Kidney (tissue), 14 donors: ENCODE results near the gene ARL5A. TPM values are rescaled to one million over a fixed set of nuclear protein-coding genes. Genes with fewer than 3 reads are reported as not detected.

ENCODE experiments used
- DNase-seq, 5 donors: peaks; one replicate each; pipeline ENCODE4 v3.0.0-alpha.2; 2013 to 2020
- FAIRE-seq: peaks from 2 replicates; lab custom pipeline; 2012; peaks lifted over from hg19 to GRCh38; lab: Jason Lieb, UNC
- H3K27ac ChIP-seq, 2 donors: one replicate each; pipeline ENCODE4 v1.7.0; 2013; ENCODE audit warnings: low read depth in 2 of 2, low read length in 2 of 2, inconsistent platforms in 1 of 2
- H3K27me3 ChIP-seq: one replicate; pipeline ENCODE4 v1.7.1; 2013; ENCODE audit warnings: low read length, inconsistent platforms; ENCODE audit not compliant: control insufficient read depth, insufficient read depth
- H3K36me3 ChIP-seq, 3 donors: one replicate each; pipeline versions ENCODE4 v1.7.0 to v1.7.1; 2013; ENCODE audit warnings: low read length in 3 of 3, control low read depth in 1 of 3, inconsistent platforms in 1 of 3; ENCODE audit not compliant: insufficient read depth in 3 of 3, control insufficient read depth in 2 of 3
- H3K4me1 ChIP-seq, 3 donors: one replicate each; pipeline versions ENCODE4 v1.7.0 to v1.7.1; 2013; ENCODE audit warnings: low read length in 3 of 3, inconsistent platforms in 1 of 3, low read depth in 1 of 3; ENCODE audit not compliant: control insufficient read depth in 2 of 3, insufficient read depth in 2 of 3
- H3K4me3 ChIP-seq, 3 donors: one replicate each; pipeline versions ENCODE4 v1.7.0 to v1.8.1; 2013; ENCODE audit warnings: low read length in 3 of 3, control low read depth in 1 of 3, inconsistent platforms in 1 of 3
- H3K9ac ChIP-seq, 3 donors: one replicate each; pipeline versions ENCODE4 v1.7.0 to v1.7.1; 2013; ENCODE audit warnings: low read length in 3 of 3, control low read depth in 1 of 3, inconsistent platforms in 1 of 3
- H3K9me3 ChIP-seq, 3 donors: one replicate each; pipeline versions ENCODE4 v1.7.0 to v1.7.1; 2013; ENCODE audit warnings: low read length in 3 of 3, control low read depth in 1 of 3, inconsistent platforms in 1 of 3; ENCODE audit not compliant: control insufficient read depth in 2 of 3, insufficient read depth in 1 of 3
- intact Hi-C: fragments of 100-400 bp; cut with DNase I; formaldehyde crosslinking; loops from one replicate; pipeline ENCODE4 v1.11.1; 2022
- polyA plus RNA-seq: library from polyadenylated mRNA; stranded (reverse); fragments of 350-450 nt; fragmentation: Illumina TruSeq; extraction: RNeasy Lipid Tissue Mini Kit (QIAGEN cat#74804); gene quantifications from one replicate; pipeline ENCODE4 v1.2.3, GENCODE V29; 2014; ENCODE audit warnings: low read depth, low replicate concordance; ENCODE audit not compliant: insufficient read depth
- total RNA-seq: library from RNA; stranded (reverse); fragmentation: NEBNext Ultra II Directional; extraction: Animal tissue kit (Norgen Biotek cat#: 25700); gene quantifications from one replicate; pipeline ENCODE4 v1.2.1, GENCODE V29; 2021
- TF ChIP-seq, protein P1 (sequence below): IDR thresholded peaks from 3 replicates; pipeline ENCODE4 v1.5.1; 2012; ENCODE audit warnings: mild to moderate bottlenecking, moderate library complexity, borderline replicate concordance; ENCODE audit not compliant: insufficient read depth; ENCODE audit errors: extremely low read depth
- donor health status: control.
- donor health status: control.
- donor health status: control.
- donor health status: control.
- donor health status: control.
- donor health status: DM: yes; HTN: yes; CAD: no.
- donor health status: Normal renal cell carcinoma (clear cell type).

Gene ARL5A
- total and polyA plus RNA-seq, 2 donors from 2014 or later = 18.1 to 47.3 TPM

DNA sequence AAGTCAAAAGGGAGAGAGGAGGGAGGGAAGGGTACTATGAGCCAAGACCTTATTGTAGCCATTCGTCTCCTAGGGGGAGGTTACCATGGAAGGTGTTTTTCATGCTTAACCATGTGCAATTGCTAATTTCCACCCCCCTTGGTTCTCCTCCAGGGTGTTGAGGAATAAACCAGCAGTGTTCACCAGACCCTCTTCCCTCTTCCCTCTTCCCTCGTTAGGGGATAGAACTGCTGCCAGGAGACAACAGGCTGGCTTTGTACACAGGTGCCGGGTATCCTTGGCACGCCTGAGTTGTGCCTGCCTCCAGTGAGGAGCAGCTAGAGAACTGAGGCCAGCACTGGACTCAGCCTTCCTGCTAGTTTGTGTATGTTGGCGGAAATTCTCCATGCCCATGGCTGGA lies 41.1 kb upstream of the ARL5A start:
- no peak for DNase-seq
- Histone ChIP-seq H3K9ac (no peak overlapping the region), H3K9me3 (no peaks in the 10 kb centered on the region), H3K27me3 (no peaks in the 10 kb centered on the region), H3K4me3 (no peak overlapping the region), H3K36me3 (no peaks in the 10 kb centered on the region), H3K27ac (no peak overlapping the region), H3K4me1 (no peaks in the 10 kb centered on the region)
- intact Hi-C loops = no loop called here
- no peak for FAIRE-seq
- TF ChIP-seq, protein P1, sequence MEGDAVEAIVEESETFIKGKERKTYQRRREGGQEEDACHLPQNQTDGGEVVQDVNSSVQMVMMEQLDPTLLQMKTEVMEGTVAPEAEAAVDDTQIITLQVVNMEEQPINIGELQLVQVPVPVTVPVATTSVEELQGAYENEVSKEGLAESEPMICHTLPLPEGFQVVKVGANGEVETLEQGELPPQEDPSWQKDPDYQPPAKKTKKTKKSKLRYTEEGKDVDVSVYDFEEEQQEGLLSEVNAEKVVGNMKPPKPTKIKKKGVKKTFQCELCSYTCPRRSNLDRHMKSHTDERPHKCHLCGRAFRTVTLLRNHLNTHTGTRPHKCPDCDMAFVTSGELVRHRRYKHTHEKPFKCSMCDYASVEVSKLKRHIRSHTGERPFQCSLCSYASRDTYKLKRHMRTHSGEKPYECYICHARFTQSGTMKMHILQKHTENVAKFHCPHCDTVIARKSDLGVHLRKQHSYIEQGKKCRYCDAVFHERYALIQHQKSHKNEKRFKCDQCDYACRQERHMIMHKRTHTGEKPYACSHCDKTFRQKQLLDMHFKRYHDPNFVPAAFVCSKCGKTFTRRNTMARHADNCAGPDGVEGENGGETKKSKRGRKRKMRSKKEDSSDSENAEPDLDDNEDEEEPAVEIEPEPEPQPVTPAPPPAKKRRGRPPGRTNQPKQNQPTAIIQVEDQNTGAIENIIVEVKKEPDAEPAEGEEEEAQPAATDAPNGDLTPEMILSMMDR = no peak

DNA sequence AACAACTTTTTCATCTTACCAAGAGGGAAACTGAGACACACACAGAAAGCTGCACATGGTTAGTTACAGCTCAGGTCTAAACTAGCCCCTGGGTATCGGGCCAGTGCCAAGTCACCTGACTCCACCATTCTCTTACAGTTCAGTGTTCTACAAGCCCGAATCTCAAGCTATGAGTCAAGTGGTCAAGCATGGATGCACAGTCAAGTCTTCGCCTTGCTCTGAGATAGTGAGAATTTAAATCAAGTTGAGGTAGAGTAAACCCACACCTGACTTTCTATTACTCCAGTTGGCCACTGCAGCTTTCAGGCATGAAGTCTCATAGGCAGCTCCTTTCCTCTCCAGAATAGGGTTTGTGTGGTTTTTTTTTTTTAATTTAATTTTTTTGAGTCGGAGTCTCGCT lies 34.5 kb upstream of the ARL5A start:
- Histone ChIP-seq H3K9me3 (no peaks in the 10 kb centered on the region), H3K9ac (no peak overlapping the region), H3K27ac (no peak overlapping the region), H3K4me3 (no peak overlapping the region), H3K4me1 (no peaks in the 10 kb centered on the region), H3K36me3 (no peaks in the 10 kb centered on the region), H3K27me3 (no peaks in the 10 kb centered on the region)
- FAIRE-seq = no peak
- TF ChIP-seq, protein P1 = no peak
- intact Hi-C loops = no loop called here
- peak in 1 of 5 donors; percentile 86 for DNase-seq

DNA sequence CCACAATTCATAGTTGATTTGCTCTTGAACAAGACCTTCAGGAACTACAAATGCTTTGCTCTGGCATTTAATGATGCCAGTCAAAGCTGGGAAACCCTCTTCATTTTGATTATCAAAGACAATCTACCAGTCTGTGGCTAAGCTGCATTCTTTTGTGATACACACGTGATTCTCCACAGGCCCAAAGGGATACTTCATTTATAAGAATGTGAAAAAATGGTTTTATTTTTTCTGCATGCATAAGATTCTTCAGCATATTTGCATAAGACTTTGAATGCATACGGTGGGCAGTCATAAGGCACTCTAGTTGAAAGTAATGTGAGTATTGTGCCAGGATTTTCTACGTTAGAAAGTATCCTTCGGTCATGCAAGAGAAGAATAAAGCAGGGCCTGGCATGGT lies 33.0 kb upstream of the ARL5A start:
- no peak overlapping the region for H3K27ac ChIP-seq
- intact Hi-C loops = no loop called here
- DNase-seq = no peak
- no peak overlapping the region for H3K4me3 ChIP-seq
- H3K9me3 ChIP-seq = no peaks in the 10 kb centered on the region
- H3K9ac ChIP-seq = no peak overlapping the region
- H3K4me1 ChIP-seq = no peaks in the 10 kb centered on the region
- H3K27me3 ChIP-seq = no peaks in the 10 kb centered on the region
- TF ChIP-seq, protein P1 = no peak
- no peaks in the 10 kb centered on the region for H3K36me3 ChIP-seq
- FAIRE-seq = no peak

DNA sequence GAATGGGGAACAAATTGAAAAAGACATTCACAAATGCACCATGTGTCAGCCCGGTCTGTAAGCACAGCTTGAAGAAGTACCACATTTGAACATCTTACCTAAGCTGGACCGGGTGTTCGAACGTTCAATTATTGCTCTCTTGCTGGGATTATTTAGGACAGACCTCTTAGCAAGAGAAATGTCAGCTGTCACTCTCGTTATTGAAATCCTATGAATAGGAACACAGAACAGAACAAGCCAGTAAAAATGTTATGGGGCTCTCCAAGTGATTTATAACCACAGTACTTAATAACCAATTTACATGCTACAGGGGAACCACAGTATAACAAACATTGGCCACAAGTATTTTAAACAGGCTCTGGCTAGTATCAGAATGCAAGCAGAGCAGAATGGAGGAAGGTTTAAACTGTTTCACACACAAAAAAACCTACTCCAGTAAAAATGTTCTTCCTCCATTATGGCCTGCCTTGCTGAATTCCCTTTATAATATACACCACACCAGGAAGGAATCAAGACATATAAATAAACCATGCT lies 32.5 kb upstream of the ARL5A start:
- no peaks in the 10 kb centered on the region for H3K36me3 ChIP-seq
- no peaks in the 10 kb centered on the region for H3K9me3 ChIP-seq
- no peak overlapping the region for H3K9ac ChIP-seq
- no peak overlapping the region for H3K27ac ChIP-seq
- TF ChIP-seq, protein P1 = no peak
- FAIRE-seq (no peak), DNase-seq (peak in 1 of 5 donors; percentile 20)
- H3K4me1 ChIP-seq = no peaks in the 10 kb centered on the region
- no peak overlapping the region for H3K4me3 ChIP-seq
- intact Hi-C loops = no loop called here
- no peaks in the 10 kb centered on the region for H3K27me3 ChIP-seq
